SU-DHL-6 (cell line): ENCODE data around the gene HSPA12A.

ENCODE experiments used
- EZH2phosphoT487 ChIP-seq: fragments of 200-600 bp; sonication (generic), shearing (Covaris generic); conservative IDR thresholded peaks from 2 replicates; pipeline ENCODE4 v1.6.1; 2018; ENCODE audit warnings: mild to moderate bottlenecking, antibody characterized with exemption, low read length, moderate library complexity, mixed read lengths
- TF ChIP-seq, protein P1 (sequence below): fragments of 200-600 bp; sonication (generic); IDR thresholded peaks from one replicate; pipeline ENCODE4 v1.5.1; 2017; ENCODE audit warnings: antibody characterized with exemption, mild to moderate bottlenecking, low read length, moderate library complexity; ENCODE audit not compliant: insufficient read depth, poor library complexity, severe bottlenecking

DNA sequence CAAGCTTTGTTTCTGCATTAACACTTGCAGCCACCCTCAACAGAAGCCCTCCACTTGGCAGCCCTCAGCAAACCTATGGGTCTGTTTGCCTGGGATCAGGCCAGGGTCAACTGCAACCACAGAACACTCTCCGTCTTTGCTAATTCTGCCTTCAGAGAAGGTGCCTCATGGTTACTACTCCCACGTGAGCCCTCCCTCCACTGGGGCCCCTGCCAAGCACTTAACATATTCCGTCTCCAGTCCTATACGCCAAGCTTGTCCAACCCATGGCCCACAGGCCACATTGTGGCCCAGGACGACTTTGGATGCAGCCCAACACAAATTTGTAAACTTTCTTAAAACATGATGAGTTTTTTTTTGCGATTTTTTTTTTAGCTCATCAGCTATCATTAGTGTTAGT is 54.7 kb downstream of the HSPA12A start:
- TF ChIP-seq, protein P1, sequence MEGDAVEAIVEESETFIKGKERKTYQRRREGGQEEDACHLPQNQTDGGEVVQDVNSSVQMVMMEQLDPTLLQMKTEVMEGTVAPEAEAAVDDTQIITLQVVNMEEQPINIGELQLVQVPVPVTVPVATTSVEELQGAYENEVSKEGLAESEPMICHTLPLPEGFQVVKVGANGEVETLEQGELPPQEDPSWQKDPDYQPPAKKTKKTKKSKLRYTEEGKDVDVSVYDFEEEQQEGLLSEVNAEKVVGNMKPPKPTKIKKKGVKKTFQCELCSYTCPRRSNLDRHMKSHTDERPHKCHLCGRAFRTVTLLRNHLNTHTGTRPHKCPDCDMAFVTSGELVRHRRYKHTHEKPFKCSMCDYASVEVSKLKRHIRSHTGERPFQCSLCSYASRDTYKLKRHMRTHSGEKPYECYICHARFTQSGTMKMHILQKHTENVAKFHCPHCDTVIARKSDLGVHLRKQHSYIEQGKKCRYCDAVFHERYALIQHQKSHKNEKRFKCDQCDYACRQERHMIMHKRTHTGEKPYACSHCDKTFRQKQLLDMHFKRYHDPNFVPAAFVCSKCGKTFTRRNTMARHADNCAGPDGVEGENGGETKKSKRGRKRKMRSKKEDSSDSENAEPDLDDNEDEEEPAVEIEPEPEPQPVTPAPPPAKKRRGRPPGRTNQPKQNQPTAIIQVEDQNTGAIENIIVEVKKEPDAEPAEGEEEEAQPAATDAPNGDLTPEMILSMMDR: no peak
- no peak for TF ChIP-seq EZH2phosphoT487
